Activated naive CD8-positive, alpha-beta T cell treated with anti-CD3 and anti-CD28 coated beads for 36 hours (primary cell): ENCODE measurements around the gene FGD6. TPM values are rescaled to one million over a fixed set of nuclear protein-coding genes. Genes with fewer than 3 reads are reported as not detected.

Experiments
- DNase-seq: peaks from one replicate; pipeline ENCODE4 v3.0.0; 2021
- H3K27ac Mint-ChIP-seq: one replicate; pipeline ENCODE4 v1.8.0; 2022; ENCODE audit warnings: mild to moderate bottlenecking, moderate library complexity, mixed read lengths
- H3K27me3 Mint-ChIP-seq: one replicate; pipeline ENCODE4 v1.8.0; 2022; ENCODE audit warnings: mild to moderate bottlenecking, mixed read lengths
- H3K36me3 Mint-ChIP-seq: one replicate; pipeline ENCODE4 v1.8.0; 2021; ENCODE audit warnings: mild to moderate bottlenecking, mixed read lengths
- H3K4me1 Mint-ChIP-seq: one replicate; pipeline ENCODE4 v1.8.0; 2021; ENCODE audit warnings: mixed read lengths
- H3K4me3 Mint-ChIP-seq: one replicate; pipeline ENCODE4 v1.8.0; 2022; ENCODE audit warnings: mild to moderate bottlenecking, moderate library complexity, mixed read lengths
- H3K9me3 Mint-ChIP-seq: one replicate; pipeline ENCODE4 v1.8.0; 2022; ENCODE audit warnings: mixed read lengths
- total RNA-seq, 2 experiments: library from RNA; stranded (reverse); gene quantifications; one replicate each; pipeline ENCODE4 v1.2.3, GENCODE V29; 2021

The FGD6 gene
- total RNA-seq, 2 experiments from 2014 or later: 0.70 to 0.87 TPM

- Mint-ChIP-seq H3K9me3 (peaks cover 2% of the 10 kb centered on the region), H3K27me3 (peaks cover under 1% of the 10 kb centered on the region), H3K4me3 (no peak overlapping the region), H3K27ac (no peak overlapping the region), H3K36me3 (peaks cover 26% of the 10 kb centered on the region), H3K4me1 (peaks cover 38% of the 10 kb centered on the region)
- DNase-seq: no peak
Observed at GRCh38 chr12:95220726-95221125, 3.5 kb upstream of the FGD6 start.

GRCh38 chr12:95220190-95220589 lies 2.9 kb upstream of the FGD6 start:
- Mint-ChIP-seq H3K9me3 (peaks cover 2% of the 10 kb centered on the region), H3K27me3 (peaks cover 6% of the 10 kb centered on the region), H3K27ac (no peak overlapping the region), H3K4me3 (peak overlapping the region; percentile 37), H3K4me1 (peaks cover 40% of the 10 kb centered on the region), H3K36me3 (peaks cover 26% of the 10 kb centered on the region)
- DNase-seq: no peak

GRCh38 chr12:95218150-95219133 lies 1.2 kb upstream of the FGD6 start:
- peak; percentile 66 for DNase-seq
- H3K4me1 Mint-ChIP-seq: peaks cover 28% of the 10 kb centered on the region
- peak overlapping the region; percentile 94 for H3K27ac Mint-ChIP-seq
- H3K27me3 Mint-ChIP-seq: peaks cover 11% of the 10 kb centered on the region
- H3K4me3 Mint-ChIP-seq: peak overlapping the region; percentile 89
- peaks cover 2% of the 10 kb centered on the region for H3K9me3 Mint-ChIP-seq
- H3K36me3 Mint-ChIP-seq: peaks cover 14% of the 10 kb centered on the region

GRCh38 chr12:95216711-95217376 lies 423 bp downstream of the FGD6 start:
- Mint-ChIP-seq H3K36me3 (peaks cover 14% of the 10 kb centered on the region), H3K27me3 (peaks cover 11% of the 10 kb centered on the region), H3K4me3 (peak overlapping the region; percentile 89), H3K27ac (peak overlapping the region; percentile 87), H3K9me3 (peaks cover 2% of the 10 kb centered on the region), H3K4me1 (peaks cover 25% of the 10 kb centered on the region)
- no peak for DNase-seq

- H3K9me3 Mint-ChIP-seq: peaks cover 2% of the 10 kb centered on the region
Observed at GRCh38 chr12:95215949-95216348, 1.3 kb downstream of the FGD6 start.

GRCh38 chr12:95214466-95214865 lies 2.8 kb downstream of the FGD6 start:
- Mint-ChIP-seq H3K4me1 (peaks cover 13% of the 10 kb centered on the region), H3K27ac (no peak overlapping the region), H3K9me3 (no peaks in the 10 kb centered on the region), H3K36me3 (peaks cover 1% of the 10 kb centered on the region), H3K27me3 (peaks cover 11% of the 10 kb centered on the region), H3K4me3 (no peak overlapping the region)
- no peak for DNase-seq

More at GRCh38 chr12:95215949-95216348, 1.3 kb downstream of the FGD6 start:
- no peak for DNase-seq
- peak overlapping the region; percentile 89 for H3K4me3 Mint-ChIP-seq
- no peak overlapping the region for H3K27ac Mint-ChIP-seq
- H3K27me3 Mint-ChIP-seq: peaks cover 11% of the 10 kb centered on the region
- peaks cover 21% of the 10 kb centered on the region for H3K4me1 Mint-ChIP-seq
- peaks cover 11% of the 10 kb centered on the region for H3K36me3 Mint-ChIP-seq

GRCh38 chr12:95213928-95214327 lies 3.3 kb downstream of the FGD6 start:
- peaks cover 11% of the 10 kb centered on the region for H3K27me3 Mint-ChIP-seq
- no peak overlapping the region for H3K27ac Mint-ChIP-seq
- H3K9me3 Mint-ChIP-seq: no peaks in the 10 kb centered on the region
- DNase-seq: no peak
- peaks cover under 1% of the 10 kb centered on the region for H3K36me3 Mint-ChIP-seq
- H3K4me3 Mint-ChIP-seq: no peak overlapping the region
- peaks cover 13% of the 10 kb centered on the region for H3K4me1 Mint-ChIP-seq

- DNase-seq: no peak
- Mint-ChIP-seq H3K27ac (no peak overlapping the region), H3K9me3 (no peaks in the 10 kb centered on the region), H3K4me1 (peaks cover 11% of the 10 kb centered on the region), H3K36me3 (no peaks in the 10 kb centered on the region), H3K4me3 (no peak overlapping the region), H3K27me3 (peaks cover 11% of the 10 kb centered on the region)
Observed at GRCh38 chr12:95213119-95213518, 4.1 kb downstream of the FGD6 start.

GRCh38 chr12:95212586-95212985 lies 4.7 kb downstream of the FGD6 start:
- Mint-ChIP-seq H3K36me3 (no peaks in the 10 kb centered on the region), H3K27ac (no peak overlapping the region), H3K9me3 (no peaks in the 10 kb centered on the region), H3K27me3 (peaks cover 11% of the 10 kb centered on the region), H3K4me1 (peaks cover 11% of the 10 kb centered on the region), H3K4me3 (no peak overlapping the region)
- DNase-seq: no peak

- Mint-ChIP-seq H3K9me3 (no peaks in the 10 kb centered on the region), H3K36me3 (no peaks in the 10 kb centered on the region)
Observed at GRCh38 chr12:95208678-95209077, 8.6 kb downstream of the FGD6 start.

GRCh38 chr12:95207407-95207806 lies 9.9 kb downstream of the FGD6 start:
- Mint-ChIP-seq H3K36me3 (no peaks in the 10 kb centered on the region), H3K4me3 (no peak overlapping the region), H3K27ac (no peak overlapping the region), H3K9me3 (no peaks in the 10 kb centered on the region), H3K27me3 (no peaks in the 10 kb centered on the region), H3K4me1 (peaks cover 3% of the 10 kb centered on the region)
- no peak for DNase-seq

More at GRCh38 chr12:95208678-95209077, 8.6 kb downstream of the FGD6 start:
- H3K27ac Mint-ChIP-seq: no peak overlapping the region
- H3K4me1 Mint-ChIP-seq: no peaks in the 10 kb centered on the region
- DNase-seq: no peak
- H3K27me3 Mint-ChIP-seq: no peaks in the 10 kb centered on the region
- no peak overlapping the region for H3K4me3 Mint-ChIP-seq

- DNase-seq: no peak
- peaks cover 3% of the 10 kb centered on the region for H3K4me1 Mint-ChIP-seq
- no peaks in the 10 kb centered on the region for H3K36me3 Mint-ChIP-seq
- H3K27ac Mint-ChIP-seq: no peak overlapping the region
- no peaks in the 10 kb centered on the region for H3K9me3 Mint-ChIP-seq
- H3K4me3 Mint-ChIP-seq: no peak overlapping the region
- H3K27me3 Mint-ChIP-seq: no peaks in the 10 kb centered on the region
Observed at GRCh38 chr12:95206916-95207315, 10.4 kb downstream of the FGD6 start.

- Mint-ChIP-seq H3K9me3 (no peaks in the 10 kb centered on the region), H3K4me3 (no peak overlapping the region), H3K4me1 (peaks cover 6% of the 10 kb centered on the region), H3K36me3 (no peaks in the 10 kb centered on the region), H3K27me3 (no peaks in the 10 kb centered on the region), H3K27ac (no peak overlapping the region)
- DNase-seq: no peak
Observed at GRCh38 chr12:95205685-95206084, 11.6 kb downstream of the FGD6 start.

GRCh38 chr12:95205016-95205624 lies 12.1 kb downstream of the FGD6 start:
- no peak for DNase-seq

More at GRCh38 chr12:95205016-95205624, 12.1 kb downstream of the FGD6 start:
- Mint-ChIP-seq H3K9me3 (no peaks in the 10 kb centered on the region), H3K4me1 (peaks cover 12% of the 10 kb centered on the region), H3K27ac (no peak overlapping the region), H3K36me3 (no peaks in the 10 kb centered on the region), H3K4me3 (no peak overlapping the region), H3K27me3 (no peaks in the 10 kb centered on the region)
